Stimulated activated memory B cell treated with anti-CD40 and anti-IgM and Interleukin-4, amounts not matched to agents 10 μg/mL and 1 μg/mL and 100 μg/mL, for 72 hours (primary cell): Measurements from ENCODE around the gene ANKRD13C.
A peak's percentile ranks its signal among the peaks of the same experiment; 100 is the strongest.
"Not testable (repeated sequence)": the region's sequence is repeated elsewhere in the genome, so short reads cannot be mapped to it uniquely, and the experiment has no call there.

Experiments
- ATAC-seq: fragments of 150-1000 bp; cut with Tn5 transposase; 2 replicates; pipeline ENCODE4 v1.10.0; 2021
- H3K27ac Mint-ChIP-seq: one replicate; pipeline ENCODE4 v1.8.0; 2022; ENCODE audit warnings: mild to moderate bottlenecking, mixed read lengths
- H3K27me3 Mint-ChIP-seq: one replicate; pipeline ENCODE4 v1.8.0; 2022; ENCODE audit warnings: mixed read lengths
- H3K36me3 Mint-ChIP-seq: one replicate; pipeline ENCODE4 v1.8.0; 2022; ENCODE audit warnings: mixed read lengths
- H3K4me1 Mint-ChIP-seq: one replicate; pipeline ENCODE4 v1.8.0; 2022; ENCODE audit warnings: mixed read lengths
- H3K4me3 Mint-ChIP-seq: one replicate; pipeline ENCODE4 v1.8.0; 2022; ENCODE audit warnings: mild to moderate bottlenecking, moderate library complexity, mixed read lengths
- H3K9me3 Mint-ChIP-seq: one replicate; pipeline ENCODE4 v1.8.0; 2022; ENCODE audit warnings: mixed read lengths

The ANKRD13C gene

GRCh38 chr1:70371586-70371985 lies 17.1 kb upstream of the ANKRD13C start:
- H3K4me1 Mint-ChIP-seq, ATAC-seq, H3K36me3 Mint-ChIP-seq, H3K4me3 Mint-ChIP-seq, H3K9me3 Mint-ChIP-seq, H3K27ac Mint-ChIP-seq, H3K27me3 Mint-ChIP-seq: not testable (repeated sequence)

GRCh38 chr1:70367397-70367796 lies 12.9 kb upstream of the ANKRD13C start:
- not testable (repeated sequence) for H3K4me3 Mint-ChIP-seq, H3K9me3 Mint-ChIP-seq, ATAC-seq, H3K4me1 Mint-ChIP-seq, H3K27me3 Mint-ChIP-seq, H3K27ac Mint-ChIP-seq, H3K36me3 Mint-ChIP-seq

GRCh38 chr1:70366997-70367396 lies 12.5 kb upstream of the ANKRD13C start:
- not testable (repeated sequence) for H3K36me3 Mint-ChIP-seq, ATAC-seq, H3K27me3 Mint-ChIP-seq, H3K9me3 Mint-ChIP-seq, H3K4me3 Mint-ChIP-seq, H3K27ac Mint-ChIP-seq, H3K4me1 Mint-ChIP-seq

- not testable (repeated sequence) for ATAC-seq, H3K27me3 Mint-ChIP-seq, H3K9me3 Mint-ChIP-seq, H3K4me1 Mint-ChIP-seq, H3K27ac Mint-ChIP-seq, H3K4me3 Mint-ChIP-seq, H3K36me3 Mint-ChIP-seq
These were observed 12.0 kb upstream of the ANKRD13C start for GRCh38 chr1:70366425-70366952.

- no peak for ATAC-seq
These were observed 9.9 kb upstream of the ANKRD13C start for GRCh38 chr1:70364439-70364838.

GRCh38 chr1:70361727-70362398 lies 7.3 kb upstream of the ANKRD13C start:
- H3K4me3 Mint-ChIP-seq, result no peak overlapping the region
- H3K36me3 Mint-ChIP-seq, result peaks cover 8% of the 10 kb centered on the region
- no peak overlapping the region for H3K27ac Mint-ChIP-seq
- no peak for ATAC-seq
- no peaks in the 10 kb centered on the region for H3K27me3 Mint-ChIP-seq
- H3K4me1 Mint-ChIP-seq, result no peaks in the 10 kb centered on the region
- no peaks in the 10 kb centered on the region for H3K9me3 Mint-ChIP-seq

More at GRCh38 chr1:70364439-70364838, 9.9 kb upstream of the ANKRD13C start:
- H3K4me1 Mint-ChIP-seq, result no peaks in the 10 kb centered on the region
- peaks cover 11% of the 10 kb centered on the region for H3K36me3 Mint-ChIP-seq
- H3K27me3 Mint-ChIP-seq, result no peaks in the 10 kb centered on the region
- no peak overlapping the region for H3K4me3 Mint-ChIP-seq
- no peak overlapping the region for H3K27ac Mint-ChIP-seq
- no peaks in the 10 kb centered on the region for H3K9me3 Mint-ChIP-seq

- ATAC-seq, result no peak
- H3K4me1 Mint-ChIP-seq, result peaks cover 7% of the 10 kb centered on the region
These were observed 5.8 kb upstream of the ANKRD13C start for GRCh38 chr1:70360321-70360720.

GRCh38 chr1:70358921-70359564 lies 4.5 kb upstream of the ANKRD13C start:
- Mint-ChIP-seq H3K4me3 (no peak overlapping the region), H3K27ac (no peak overlapping the region), H3K9me3 (no peaks in the 10 kb centered on the region), H3K36me3 (peaks cover 6% of the 10 kb centered on the region), H3K27me3 (no peaks in the 10 kb centered on the region), H3K4me1 (peaks cover 14% of the 10 kb centered on the region)
- no peak for ATAC-seq

More at GRCh38 chr1:70360321-70360720, 5.8 kb upstream of the ANKRD13C start:
- Mint-ChIP-seq H3K4me3 (no peak overlapping the region), H3K27ac (no peak overlapping the region), H3K36me3 (peaks cover 6% of the 10 kb centered on the region), H3K27me3 (no peaks in the 10 kb centered on the region), H3K9me3 (no peaks in the 10 kb centered on the region)

- peaks cover 6% of the 10 kb centered on the region for H3K36me3 Mint-ChIP-seq
- H3K27ac Mint-ChIP-seq, result peak overlapping the region; percentile 98
- H3K27me3 Mint-ChIP-seq, result no peaks in the 10 kb centered on the region
- H3K9me3 Mint-ChIP-seq, result no peaks in the 10 kb centered on the region
- peak overlapping the region; percentile 67 for H3K4me3 Mint-ChIP-seq
- peaks cover 22% of the 10 kb centered on the region for H3K4me1 Mint-ChIP-seq
- no peak for ATAC-seq
These were observed 1.4 kb upstream of the ANKRD13C start for GRCh38 chr1:70355920-70356319.

GRCh38 chr1:70355111-70355407 lies 537 bp upstream of the ANKRD13C start:
- peaks cover 26% of the 10 kb centered on the region for H3K4me1 Mint-ChIP-seq
- H3K27me3 Mint-ChIP-seq, result no peaks in the 10 kb centered on the region
- peak overlapping the region; percentile 98 for H3K27ac Mint-ChIP-seq
- no peaks in the 10 kb centered on the region for H3K9me3 Mint-ChIP-seq
- no peak for ATAC-seq
- H3K36me3 Mint-ChIP-seq, result peaks cover 6% of the 10 kb centered on the region
- peak overlapping the region; percentile 99 for H3K4me3 Mint-ChIP-seq

GRCh38 chr1:70353601-70354331 lies 756 bp downstream of the ANKRD13C start:
- Mint-ChIP-seq H3K9me3 (no peaks in the 10 kb centered on the region), H3K4me3 (peak overlapping the region; percentile 99), H3K27me3 (no peaks in the 10 kb centered on the region), H3K4me1 (peaks cover 36% of the 10 kb centered on the region), H3K36me3 (no peaks in the 10 kb centered on the region), H3K27ac (peak overlapping the region; percentile 98)
- ATAC-seq, result peak; percentile 64

- H3K36me3 Mint-ChIP-seq, result peaks cover 3% of the 10 kb centered on the region
- H3K27ac Mint-ChIP-seq, result peak overlapping the region; percentile 98
- peak overlapping the region; percentile 99 for H3K4me3 Mint-ChIP-seq
- H3K9me3 Mint-ChIP-seq, result no peaks in the 10 kb centered on the region
- H3K4me1 Mint-ChIP-seq, result peaks cover 38% of the 10 kb centered on the region
- ATAC-seq, result no peak
- H3K27me3 Mint-ChIP-seq, result no peaks in the 10 kb centered on the region
These were observed 1.5 kb downstream of the ANKRD13C start for GRCh38 chr1:70353044-70353443.

GRCh38 chr1:70349799-70350198 lies 4.7 kb downstream of the ANKRD13C start:
- H3K9me3 Mint-ChIP-seq, H3K27me3 Mint-ChIP-seq, H3K27ac Mint-ChIP-seq, H3K4me3 Mint-ChIP-seq, ATAC-seq: not testable (repeated sequence)
- Mint-ChIP-seq H3K36me3 (peaks cover 12% of the 10 kb centered on the region), H3K4me1 (peaks cover 50% of the 10 kb centered on the region)

- Mint-ChIP-seq H3K4me1 (peaks cover 46% of the 10 kb centered on the region), H3K36me3 (peaks cover 12% of the 10 kb centered on the region), H3K9me3 (no peaks in the 10 kb centered on the region), H3K27ac (no peak overlapping the region), H3K4me3 (no peak overlapping the region), H3K27me3 (no peaks in the 10 kb centered on the region)
- ATAC-seq, result no peak
These were observed 5.9 kb downstream of the ANKRD13C start for GRCh38 chr1:70348399-70349165.

- H3K4me3 Mint-ChIP-seq, ATAC-seq, H3K27me3 Mint-ChIP-seq, H3K9me3 Mint-ChIP-seq, H3K27ac Mint-ChIP-seq: not testable (repeated sequence)
- Mint-ChIP-seq H3K36me3 (peaks cover 22% of the 10 kb centered on the region), H3K4me1 (peaks cover 12% of the 10 kb centered on the region)
These were observed 14.9 kb downstream of the ANKRD13C start for GRCh38 chr1:70339644-70340043.
